GM21576 (cell line): ENCODE results near the gene GCSAML.
"Not testable (repeated sequence)": the region's sequence is repeated elsewhere in the genome, so short reads cannot be mapped to it uniquely, and the experiment has no call there.

Experiments used
- ATAC-seq: cut with Tn5 transposase; IDR thresholded peaks from one replicate; pipeline ENCODE4 v1.9.1; 2021; ENCODE audit warnings: mild to moderate bottlenecking, moderate library complexity; ENCODE audit not compliant: unreplicated experiment

Gene GCSAML

DNA sequence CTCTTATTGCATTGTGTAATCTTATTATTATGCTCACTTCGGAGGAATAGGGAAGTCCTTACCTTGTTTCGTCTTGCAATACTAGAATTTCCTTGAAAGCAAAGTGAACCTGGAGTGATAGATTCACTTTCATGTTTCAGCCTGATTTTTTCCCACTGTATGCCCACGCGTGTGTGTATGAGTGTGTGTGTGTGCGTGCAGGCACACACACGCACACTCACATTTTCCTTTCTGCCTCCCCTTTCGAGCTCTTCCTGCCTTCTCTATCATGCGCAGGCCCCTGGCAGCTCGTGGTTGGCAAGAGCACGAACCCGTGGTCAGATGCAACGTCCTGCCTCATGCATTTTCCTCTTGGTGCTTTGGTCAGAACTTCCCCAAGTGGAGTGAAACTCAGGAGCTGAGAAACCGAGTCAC is at the start of gene GCSAML:
Gene GCSAML, plus strand, starts transcription at position 366 of the 414 bp plus-strand sequence. CDS start 58 bp downstream, outside the sequence.
- ATAC-seq, result no peak

DNA sequence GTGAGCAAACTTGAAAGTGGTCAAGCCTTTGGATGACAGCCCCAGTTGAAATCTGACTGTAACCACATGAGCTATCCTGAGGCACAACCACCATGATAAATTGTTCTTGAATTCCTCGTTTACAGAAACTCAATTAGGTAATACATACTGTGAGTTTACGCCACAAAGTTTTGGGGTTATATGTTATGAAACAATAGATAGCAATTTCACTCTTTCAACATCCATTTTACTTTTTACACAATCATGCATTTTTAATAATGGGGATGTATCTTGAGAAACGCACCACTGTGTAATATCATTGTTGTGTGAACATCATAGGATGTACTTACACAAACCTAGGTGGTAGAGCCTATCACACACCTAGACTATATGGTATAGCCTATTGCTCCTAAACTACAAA is 48.1 kb upstream of the GCSAML start:
- no peak for ATAC-seq

DNA sequence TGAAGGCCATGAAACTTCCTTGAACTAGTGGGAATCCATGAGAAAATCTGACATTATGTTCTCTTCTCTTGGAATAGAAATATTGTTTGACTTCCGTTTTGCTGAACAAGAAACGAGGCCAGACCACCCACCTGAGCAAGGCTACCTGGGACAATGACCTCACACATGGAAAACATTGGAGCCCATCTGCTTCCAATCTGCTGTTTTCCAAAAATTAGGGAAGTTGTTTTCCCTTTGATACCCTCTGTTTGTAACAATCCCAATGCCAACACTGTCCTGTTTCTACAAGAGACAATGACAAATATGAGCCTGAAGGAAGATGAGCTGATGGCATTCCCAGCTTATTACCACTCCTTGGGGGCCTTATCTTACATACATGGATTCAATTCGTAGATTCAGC is 42.1 kb upstream of the GCSAML start:
- ATAC-seq, result no peak

DNA sequence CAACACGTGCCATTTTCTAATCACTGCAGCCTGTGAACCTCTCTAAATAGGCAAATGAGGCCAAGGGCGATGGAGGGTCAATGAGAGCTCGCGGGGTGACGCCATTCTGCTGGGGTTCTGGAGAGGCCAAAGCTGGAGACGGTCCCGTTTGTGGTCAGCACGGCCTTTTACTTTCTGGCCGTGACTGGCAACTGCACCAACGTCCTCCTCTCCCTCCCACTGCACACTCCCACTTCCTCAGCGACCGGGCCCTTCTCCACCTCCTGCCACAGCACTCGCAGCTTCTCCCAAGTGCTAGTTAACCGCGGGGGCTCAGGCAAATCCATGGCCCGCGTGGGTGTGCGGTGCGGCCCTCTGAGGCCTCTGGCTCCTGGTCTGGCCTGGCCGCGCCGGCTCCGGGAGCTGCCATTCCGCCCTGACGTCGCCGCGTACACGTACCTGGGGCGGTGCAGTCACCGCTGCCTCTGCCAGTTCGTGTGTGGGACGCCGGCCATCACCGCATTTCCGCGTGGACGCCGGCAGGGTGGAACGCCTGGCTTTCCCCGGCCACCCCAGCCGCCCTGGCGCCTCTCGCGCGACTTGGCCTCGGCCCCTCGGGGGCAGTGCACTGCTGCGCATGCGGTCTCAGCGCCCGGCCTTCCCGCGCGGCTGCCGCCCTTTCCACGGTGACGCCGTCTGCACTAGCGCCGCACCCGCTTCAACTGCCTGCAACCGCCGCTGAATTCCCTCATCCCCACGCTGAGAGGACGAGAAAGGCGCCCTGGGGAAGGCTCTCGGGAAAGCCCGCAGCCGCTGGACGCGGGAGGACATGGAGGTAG is 30.9 kb upstream of the GCSAML start:
- ATAC-seq, result no peak

DNA sequence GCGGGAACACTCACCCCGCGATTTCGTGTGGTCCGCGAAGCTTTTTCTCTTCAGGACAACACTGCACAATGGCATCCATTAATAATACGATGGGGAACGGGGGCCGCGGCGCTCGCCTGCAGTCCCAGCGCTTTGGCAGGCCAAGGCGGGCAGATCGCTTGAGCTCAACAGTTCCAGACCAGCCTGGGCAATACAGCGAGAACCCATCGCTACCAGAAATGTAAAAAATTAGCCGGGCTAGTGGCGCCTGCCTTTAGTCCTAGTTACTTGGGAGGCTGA is 30.4 kb upstream of the GCSAML start:
- no peak for ATAC-seq

DNA sequence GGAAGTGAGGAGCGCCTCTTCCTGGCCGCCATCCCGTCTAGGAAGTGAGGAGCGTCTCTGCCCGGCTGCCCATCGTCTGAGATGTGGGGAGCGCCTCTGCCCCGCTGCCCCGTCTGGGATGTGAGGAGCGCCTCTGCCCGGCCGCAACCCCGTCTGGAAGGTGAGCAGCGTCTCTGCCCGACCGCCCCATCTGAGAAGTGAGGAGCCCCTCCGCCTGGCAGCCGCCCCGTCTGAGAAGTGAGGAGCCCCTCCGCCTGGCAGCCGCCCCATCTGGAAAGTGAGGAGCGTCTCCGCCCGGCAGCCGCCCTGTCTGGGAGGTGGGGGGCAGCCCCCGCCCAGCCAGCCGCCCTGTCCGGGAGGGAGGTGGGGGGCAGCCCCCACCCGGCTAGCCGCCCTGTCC is 27.0 kb upstream of the GCSAML start:
- not testable (repeated sequence) for ATAC-seq

DNA sequence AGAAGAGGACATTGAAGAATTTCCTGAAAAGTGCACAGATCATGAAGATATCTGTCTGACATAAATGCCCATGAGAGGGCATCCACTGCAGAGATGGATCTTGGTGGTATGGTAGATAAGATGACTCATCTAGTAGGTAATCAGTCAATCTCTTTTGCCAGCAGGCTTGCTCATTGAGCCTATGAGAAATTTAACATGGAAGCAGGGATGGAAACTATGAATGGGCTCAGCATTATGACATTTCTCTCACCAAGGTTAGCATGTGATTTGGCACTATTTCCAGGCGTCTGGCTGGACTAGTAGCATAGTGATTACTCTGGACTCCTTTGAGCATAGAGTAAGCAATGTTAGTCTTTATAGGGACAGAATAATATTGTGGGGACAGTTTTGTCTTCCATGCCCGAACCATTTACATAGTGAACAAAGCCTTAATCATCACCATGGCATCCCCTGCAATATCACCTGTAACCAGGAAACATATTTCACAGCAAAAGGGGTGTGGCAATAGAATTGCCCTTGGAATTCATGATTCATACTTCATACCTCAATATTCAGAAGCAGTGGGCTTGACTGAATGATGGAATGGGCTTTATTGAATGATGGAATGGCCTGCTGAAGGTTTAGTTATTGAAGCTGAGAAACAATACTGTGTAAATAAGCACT is 20.0 kb upstream of the GCSAML start:
- ATAC-seq, result no peak

DNA sequence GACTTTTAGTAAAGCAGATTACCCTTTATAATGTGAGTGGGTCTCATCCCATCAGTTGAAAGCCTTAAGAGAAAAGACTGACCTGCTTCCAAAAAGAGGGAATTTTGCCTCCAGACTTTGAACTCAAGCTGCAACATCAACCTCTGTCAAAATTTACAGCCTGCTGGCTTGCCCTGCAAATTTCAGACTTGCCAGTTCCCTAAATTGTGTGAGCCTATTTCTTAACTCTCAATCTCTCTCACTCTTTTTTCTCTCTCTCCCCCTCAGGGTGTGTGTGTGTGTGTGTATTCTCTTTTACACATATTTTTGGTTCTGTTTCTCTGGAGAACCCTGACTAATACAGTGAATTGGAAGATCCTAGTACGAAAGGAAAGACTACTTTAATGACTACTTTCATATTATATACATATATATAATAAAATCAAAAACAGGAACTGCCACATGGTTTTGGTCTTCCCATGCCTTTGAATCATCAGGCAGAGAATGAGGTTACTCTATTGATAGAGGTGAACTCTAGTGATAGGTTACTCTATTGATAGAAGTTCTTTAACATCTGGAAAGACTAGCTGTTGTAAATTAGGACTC is 19.1 kb upstream of the GCSAML start:
- ATAC-seq, result no peak

DNA sequence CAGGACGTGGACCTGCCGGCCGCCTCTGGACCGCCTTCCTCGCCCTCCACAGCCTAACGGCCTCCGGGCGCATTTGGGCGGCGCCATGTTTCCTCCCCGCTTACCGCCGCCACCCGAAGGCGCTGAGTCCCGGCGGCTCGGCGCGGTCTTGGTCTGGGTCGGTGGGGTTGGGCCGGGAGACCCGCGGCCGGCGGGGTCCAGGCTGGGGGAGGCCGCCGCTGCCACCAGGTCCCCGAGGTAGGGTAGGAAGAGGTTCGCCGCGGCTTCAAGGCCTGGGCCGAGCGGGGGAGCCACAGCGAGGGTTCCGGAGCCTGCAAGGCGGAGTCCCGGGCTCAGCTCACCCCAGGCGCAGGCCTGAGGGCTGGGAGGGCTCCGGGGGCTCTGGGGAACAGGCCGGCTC is 18.1 kb upstream of the GCSAML start:
- no peak for ATAC-seq

DNA sequence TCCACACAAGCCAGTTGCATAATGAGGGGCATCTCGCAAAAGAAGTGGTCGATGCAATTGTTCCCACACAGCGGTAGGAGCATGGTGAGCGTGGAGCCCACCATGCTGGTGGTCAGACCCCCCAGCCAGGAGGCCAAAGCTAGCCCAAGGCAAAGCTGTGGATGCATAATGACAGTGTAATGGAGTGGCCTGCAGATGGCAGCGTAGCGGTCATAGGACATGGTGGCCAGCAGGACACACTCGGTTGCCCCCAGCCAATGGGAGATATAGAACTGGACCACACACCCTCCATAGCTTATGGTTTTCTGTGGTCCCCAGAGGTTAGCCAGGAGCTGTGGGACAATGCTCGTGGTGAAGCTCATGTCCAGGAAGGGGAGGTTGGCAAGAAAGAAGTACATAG is 17.0 kb upstream of the GCSAML start:
- ATAC-seq, result no peak

DNA sequence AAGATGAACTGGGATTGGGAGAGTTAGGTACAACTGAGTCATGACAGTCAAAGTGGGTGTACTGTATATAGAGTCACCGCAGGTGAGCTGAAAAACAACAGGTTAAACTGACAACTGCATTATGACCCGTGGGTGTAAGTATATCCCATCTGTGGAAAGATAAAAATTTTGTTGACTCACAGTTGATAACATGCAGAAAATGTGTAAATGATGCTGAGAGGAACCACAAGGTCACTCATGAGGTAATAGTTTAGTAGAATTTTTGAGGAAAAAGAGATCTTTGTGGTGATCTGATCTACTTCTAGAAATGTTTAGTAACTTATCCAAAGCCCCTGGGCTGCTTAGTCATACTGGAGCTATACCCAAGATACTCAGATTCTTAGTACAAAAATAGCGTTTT is 13.5 kb upstream of the GCSAML start:
- ATAC-seq, result no peak

DNA sequence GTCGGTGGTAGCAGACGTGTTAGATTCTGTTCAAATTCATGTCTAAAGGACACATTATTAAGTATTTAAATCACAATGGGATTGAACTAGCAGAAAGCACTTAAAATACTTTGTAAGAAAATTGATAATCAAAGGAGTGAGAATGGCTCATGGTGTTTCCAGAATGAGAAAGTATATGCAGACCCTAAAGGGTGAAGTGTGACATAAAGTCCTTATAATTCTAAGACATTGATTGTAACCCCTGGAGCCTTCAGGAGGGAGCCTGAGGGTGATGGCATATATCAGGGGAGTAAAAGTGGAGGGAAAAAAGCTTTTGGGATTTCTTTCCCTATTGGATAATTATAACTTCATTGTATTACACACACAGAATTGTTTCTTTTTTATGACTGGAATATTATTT is 12.6 kb upstream of the GCSAML start, which contains the start of gene OR2C3:
Gene OR2C3, minus strand, starts transcription at position 101 of the 400 bp plus-strand sequence. CDS start 3,929 bp downstream, outside the sequence.
- no peak for ATAC-seq

DNA sequence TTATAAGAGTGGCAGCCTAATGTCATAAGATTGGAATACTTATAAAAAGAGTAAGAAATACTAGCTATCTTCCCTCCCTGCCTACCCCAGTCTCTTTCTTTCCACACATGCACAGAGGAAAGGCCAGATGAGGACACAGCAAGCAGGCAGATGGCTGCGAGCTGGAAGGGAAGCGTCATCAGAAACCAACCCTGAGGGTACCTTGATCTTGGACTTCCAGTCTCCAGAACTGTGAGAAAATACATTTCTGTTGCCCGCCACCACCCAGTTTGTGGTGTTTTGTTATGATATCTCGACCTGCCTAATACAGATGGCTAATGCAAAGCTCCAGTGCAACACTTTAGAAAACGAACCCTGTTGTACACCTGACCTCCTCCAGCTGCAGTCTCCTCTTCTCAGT is 10.4 kb upstream of the GCSAML start:
- ATAC-seq, result no peak

DNA sequence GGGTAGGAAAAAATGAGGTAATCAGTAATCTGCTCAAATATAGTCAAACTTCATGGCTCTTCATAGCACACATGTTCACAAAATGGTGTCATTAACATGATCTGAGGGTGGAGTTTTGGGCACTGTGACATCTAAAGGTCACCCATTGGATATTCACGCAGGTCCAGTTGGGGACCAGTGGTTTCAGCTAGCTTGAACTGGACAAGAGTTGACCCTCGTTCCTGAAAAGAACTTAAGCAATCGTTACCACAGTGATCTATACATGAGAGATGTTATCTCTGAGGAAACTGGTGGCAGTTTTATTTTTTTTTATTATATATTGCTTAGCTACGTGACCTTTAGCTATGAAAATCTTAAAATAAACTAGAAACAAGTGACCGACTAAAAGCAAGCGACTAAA is 9.7 kb upstream of the GCSAML start:
- ATAC-seq, result no peak

DNA sequence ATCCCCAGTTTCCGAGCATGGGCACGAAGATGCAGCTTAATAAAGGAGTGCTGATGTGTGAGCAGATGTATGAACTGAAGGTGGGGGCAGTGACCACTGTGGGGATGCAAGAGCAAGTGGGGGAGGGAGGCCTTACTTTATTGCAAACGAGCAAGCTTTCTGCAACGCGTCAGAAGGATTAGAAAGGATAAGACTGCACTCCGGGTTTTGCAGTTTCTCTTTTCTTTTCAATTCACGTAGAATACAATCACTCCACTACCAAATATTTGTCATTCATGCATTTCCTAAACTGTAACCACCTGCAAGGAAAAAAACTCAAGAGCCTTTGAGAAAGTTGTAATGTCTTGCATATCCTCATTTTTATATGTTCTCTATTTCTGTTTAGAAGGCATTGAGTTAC is 8.4 kb upstream of the GCSAML start:
- ATAC-seq, result no peak

DNA sequence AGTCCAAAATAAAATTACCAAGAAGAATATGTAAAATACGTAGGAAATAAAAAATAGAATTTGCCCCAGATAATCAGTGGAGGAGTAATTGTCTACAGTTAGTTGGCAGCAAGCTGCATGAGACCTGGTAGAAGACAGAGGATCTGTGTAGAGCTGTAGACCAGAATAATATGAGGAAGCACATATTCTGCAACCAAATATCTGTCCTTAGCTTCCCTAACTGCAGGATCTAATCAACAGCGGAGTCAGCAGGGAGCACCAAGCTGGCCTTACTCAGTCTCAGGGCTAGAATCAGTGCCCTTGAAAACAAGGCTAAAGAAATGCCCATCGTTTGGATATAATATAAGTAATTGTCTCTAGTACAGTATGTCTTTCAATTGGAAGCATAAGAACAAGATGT is 6.1 kb upstream of the GCSAML start:
- ATAC-seq, result no peak

DNA sequence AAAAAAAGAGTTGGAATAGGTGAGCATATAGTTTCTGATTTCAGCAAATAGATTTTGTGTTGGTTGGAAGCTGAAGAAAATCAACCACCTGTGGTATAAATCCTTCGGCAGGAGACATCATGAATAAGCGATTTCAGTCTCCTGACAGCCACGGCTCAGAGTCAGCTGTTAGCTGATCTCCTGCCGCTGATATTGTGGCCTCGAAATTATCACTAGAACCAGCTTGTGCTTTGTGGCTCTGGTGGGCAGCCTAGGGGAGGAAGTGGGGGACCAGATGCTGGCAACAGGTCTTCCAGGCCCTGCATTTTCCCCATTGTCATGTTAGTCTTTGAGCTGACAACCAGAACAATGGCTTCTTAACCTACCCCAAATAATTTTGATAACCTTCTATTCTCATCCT is 842 bp upstream of the GCSAML start:
- no peak for ATAC-seq

DNA sequence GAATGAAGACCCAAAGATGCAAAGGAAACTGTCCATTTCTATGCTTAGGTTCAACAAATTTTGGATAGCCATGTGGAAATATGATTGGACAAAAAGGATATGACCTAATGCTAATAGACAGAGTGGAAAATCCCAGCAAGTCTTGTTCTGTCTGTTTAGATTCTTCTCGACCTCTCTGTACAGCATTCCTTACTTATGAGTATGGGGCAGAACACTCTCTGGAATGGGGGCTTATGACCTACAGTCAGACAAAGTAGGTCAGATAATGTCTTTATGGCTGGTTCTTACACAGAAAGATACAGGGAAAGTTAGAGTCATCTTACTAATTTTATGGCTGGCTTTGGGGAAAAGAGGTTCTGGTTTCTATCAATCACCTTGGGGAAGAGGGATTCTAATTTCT is 2.8 kb downstream of the GCSAML start:
- no peak for ATAC-seq

DNA sequence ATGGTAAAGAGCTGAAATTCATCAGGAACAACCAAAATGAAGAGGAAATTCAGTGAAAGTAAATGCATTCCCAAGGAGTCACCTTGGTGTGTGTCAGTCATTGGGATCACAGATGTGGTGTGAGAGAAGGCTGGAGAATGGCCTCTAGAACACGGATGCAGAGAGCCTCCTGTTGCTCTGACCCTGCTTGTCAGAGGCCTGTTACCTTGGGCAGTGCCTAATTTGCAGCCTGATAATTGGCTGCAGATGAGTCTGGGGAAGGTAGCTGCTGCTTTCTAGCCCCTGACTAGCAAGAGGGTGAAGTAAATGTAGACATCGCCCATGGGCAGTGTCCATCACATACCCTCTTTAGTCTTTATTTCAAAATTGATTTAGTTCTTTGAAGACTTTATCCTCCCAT is 3.3 kb downstream of the GCSAML start:
- no peak for ATAC-seq

DNA sequence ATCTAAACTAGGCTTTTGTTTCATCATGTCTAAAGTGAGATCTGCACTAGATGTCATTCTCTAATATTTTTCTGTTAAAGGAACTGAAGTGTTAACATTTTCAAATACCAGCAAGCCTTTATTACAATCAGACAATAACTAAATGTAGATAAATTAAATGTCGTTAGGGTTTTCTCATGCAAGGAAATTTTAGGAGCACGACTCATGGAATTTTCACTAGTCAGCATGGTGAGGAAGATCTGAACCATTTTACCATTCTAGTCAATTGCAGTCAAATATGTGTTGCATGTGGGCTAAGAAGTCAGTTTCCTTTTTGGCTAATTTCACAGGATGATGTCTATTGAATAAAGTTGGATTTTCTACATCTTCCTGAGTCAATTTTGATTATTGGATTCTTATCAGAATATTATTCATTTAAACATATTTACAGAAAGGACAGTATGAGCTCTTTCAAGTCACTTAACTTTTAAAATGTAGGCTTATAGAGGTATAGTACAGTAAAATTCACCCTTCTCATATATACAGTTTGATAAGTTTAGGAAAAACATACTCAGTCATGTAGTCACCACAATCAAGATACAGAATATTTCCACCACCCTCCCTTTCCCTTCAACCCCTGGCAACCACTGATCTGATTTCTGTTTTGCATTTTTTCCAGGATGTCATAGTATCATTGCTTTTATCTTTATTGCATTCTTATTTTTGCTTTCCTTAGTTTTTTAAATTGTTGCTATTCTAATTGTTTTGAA is 9.2 kb downstream of the GCSAML start:
- ATAC-seq, result no peak

DNA sequence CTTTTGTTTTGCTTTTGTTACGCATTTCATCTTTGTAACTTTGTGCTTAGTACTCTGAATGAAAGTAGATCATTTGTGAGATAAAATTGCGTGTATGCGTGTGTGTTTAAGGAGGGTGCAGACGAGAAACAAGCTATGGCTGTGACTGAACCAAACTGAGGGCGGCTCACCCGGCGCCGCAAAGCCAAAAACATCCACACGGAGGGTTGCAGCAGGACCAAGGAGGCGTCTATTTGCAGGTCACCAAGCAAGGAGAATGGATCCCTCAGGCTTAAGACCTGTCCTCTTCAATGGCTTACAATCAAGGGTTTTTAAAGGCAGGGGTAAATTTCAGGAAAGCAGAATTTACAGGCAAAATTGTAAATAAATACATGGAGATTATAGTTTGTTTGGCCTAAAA is 12.8 kb downstream of the GCSAML start:
- no peak for ATAC-seq

DNA sequence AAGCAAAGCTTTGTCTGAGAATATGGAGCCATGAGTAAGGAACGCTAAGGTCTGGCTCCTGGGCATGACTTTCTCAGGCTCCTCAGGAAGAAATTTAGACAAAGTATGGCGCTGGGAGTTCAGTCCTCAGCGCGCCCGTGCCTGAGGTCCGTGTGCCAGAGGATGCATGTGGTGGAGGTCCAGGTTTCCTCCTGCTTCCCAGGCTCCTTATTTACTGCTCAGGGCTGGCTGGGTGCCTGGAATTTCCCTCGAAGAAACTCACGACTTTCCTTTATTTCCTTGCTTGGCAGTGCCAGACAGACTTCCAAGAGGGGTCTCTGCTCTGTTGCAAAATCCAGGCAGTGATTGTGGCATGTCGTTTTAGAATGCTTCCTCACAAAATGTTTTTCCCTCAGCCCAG is 13.3 kb downstream of the GCSAML start:
- ATAC-seq, result no peak
